ENCODE measurements around the gene NCK2. TPM values are rescaled to one million over a fixed set of nuclear protein-coding genes. Genes with fewer than 3 reads are reported as not detected.

The NCK2 gene
- total RNA-seq, 1 experiment from 2014 or later = 21.6 TPM

- Histone ChIP-seq H3K27ac (ENCODE audit: low read depth, low read length, poor library complexity, severe bottlenecking) (no peak overlapping the region), H3K4me3 (ENCODE audit: low read depth, low read length, poor library complexity, severe bottlenecking) (no peak overlapping the region), H3K4me1 (ENCODE audit: insufficient read depth, low read length, poor library complexity, severe bottlenecking) (no peaks in the 10 kb centered on the region), H3K9me3 (ENCODE audit: low read depth, low read length, poor library complexity, severe bottlenecking) (no peaks in the 10 kb centered on the region), H3K27me3 (replicated peaks; ENCODE audit: insufficient read depth, low read depth, low read length, poor library complexity) (no peaks in the 10 kb centered on the region), H3K36me3 (ENCODE audit: insufficient read depth, low read length, poor library complexity, severe bottlenecking) (no peaks in the 10 kb centered on the region)
- ChIA-PET CTCF (no interaction called here), POLR2A (ENCODE audit: low non-redundant PET) (no interaction called here)
- intact Hi-C loops (cut with micrococcal nuclease; ENCODE audit: unreplicated experiment) = no loop called here
- TF ChIP-seq, protein P1, sequence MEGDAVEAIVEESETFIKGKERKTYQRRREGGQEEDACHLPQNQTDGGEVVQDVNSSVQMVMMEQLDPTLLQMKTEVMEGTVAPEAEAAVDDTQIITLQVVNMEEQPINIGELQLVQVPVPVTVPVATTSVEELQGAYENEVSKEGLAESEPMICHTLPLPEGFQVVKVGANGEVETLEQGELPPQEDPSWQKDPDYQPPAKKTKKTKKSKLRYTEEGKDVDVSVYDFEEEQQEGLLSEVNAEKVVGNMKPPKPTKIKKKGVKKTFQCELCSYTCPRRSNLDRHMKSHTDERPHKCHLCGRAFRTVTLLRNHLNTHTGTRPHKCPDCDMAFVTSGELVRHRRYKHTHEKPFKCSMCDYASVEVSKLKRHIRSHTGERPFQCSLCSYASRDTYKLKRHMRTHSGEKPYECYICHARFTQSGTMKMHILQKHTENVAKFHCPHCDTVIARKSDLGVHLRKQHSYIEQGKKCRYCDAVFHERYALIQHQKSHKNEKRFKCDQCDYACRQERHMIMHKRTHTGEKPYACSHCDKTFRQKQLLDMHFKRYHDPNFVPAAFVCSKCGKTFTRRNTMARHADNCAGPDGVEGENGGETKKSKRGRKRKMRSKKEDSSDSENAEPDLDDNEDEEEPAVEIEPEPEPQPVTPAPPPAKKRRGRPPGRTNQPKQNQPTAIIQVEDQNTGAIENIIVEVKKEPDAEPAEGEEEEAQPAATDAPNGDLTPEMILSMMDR (conservative IDR thresholded peaks at IDR 0.05; ENCODE audit: low read depth, low read length) = no peak
- no peak for TF ChIP-seq EZH2 (IDR thresholded peaks at IDR 0.05; ENCODE audit: borderline replicate concordance, low read depth, low read length, poor library complexity, severe bottlenecking)
- no TSS peak for BruUV-seq (replicated peaks)
- DNase-seq (ENCODE audit: low spot score) = no peak
These were observed 134.5 kb downstream of the NCK2 start for GRCh38 chr2:105879106-105879802.

GRCh38 chr2:105879803-105880300 lies 135.1 kb downstream of the NCK2 start:
- H3K4me3 ChIP-seq (ENCODE audit: low read depth, low read length, poor library complexity, severe bottlenecking) = no peak overlapping the region
- intact Hi-C loops (cut with micrococcal nuclease; ENCODE audit: unreplicated experiment) = no loop called here
- H3K27me3 ChIP-seq (replicated peaks; ENCODE audit: insufficient read depth, low read depth, low read length, poor library complexity) = no peaks in the 10 kb centered on the region
- no peak overlapping the region for H3K27ac ChIP-seq (ENCODE audit: low read depth, low read length, poor library complexity, severe bottlenecking)
- H3K36me3 ChIP-seq (ENCODE audit: insufficient read depth, low read length, poor library complexity, severe bottlenecking) = no peaks in the 10 kb centered on the region
- TF ChIP-seq, protein P1 (conservative IDR thresholded peaks at IDR 0.05; ENCODE audit: low read depth, low read length) = no peak
- TF ChIP-seq EZH2 (IDR thresholded peaks at IDR 0.05; ENCODE audit: borderline replicate concordance, low read depth, low read length, poor library complexity, severe bottlenecking) = no peak
- ChIA-PET CTCF (no interaction called here), POLR2A (ENCODE audit: low non-redundant PET) (no interaction called here)
- no TSS peak for BruUV-seq (replicated peaks)
- no peaks in the 10 kb centered on the region for H3K9me3 ChIP-seq (ENCODE audit: low read depth, low read length, poor library complexity, severe bottlenecking)
- DNase-seq (ENCODE audit: low spot score) = no peak
- no peaks in the 10 kb centered on the region for H3K4me1 ChIP-seq (ENCODE audit: insufficient read depth, low read length, poor library complexity, severe bottlenecking)

DNA sequence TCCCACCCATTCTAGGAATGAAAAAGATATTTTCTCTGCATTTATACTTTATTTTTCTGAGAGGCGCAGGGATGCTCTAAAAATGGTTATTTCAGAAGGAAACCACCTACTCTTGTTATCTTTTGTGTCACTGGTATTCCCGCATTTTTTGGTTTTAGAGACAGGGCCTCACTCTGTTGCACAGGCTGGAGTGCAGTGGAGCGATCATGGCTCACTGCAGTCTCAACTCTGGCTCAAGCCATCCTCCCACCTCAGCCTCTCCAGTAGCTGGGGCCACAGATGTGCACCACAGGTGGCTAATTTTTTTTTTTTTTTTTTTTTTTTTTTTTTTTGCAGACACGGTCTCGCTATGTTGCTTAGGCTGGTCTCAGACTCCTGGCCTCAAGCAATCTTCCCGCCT lies 135.9 kb downstream of the NCK2 start:
- DNase-seq (ENCODE audit: low spot score) = no peak
- no peaks in the 10 kb centered on the region for H3K4me1 ChIP-seq (ENCODE audit: insufficient read depth, low read length, poor library complexity, severe bottlenecking)
- intact Hi-C loops (cut with micrococcal nuclease; ENCODE audit: unreplicated experiment) = no loop called here
- H3K4me3 ChIP-seq (ENCODE audit: low read depth, low read length, poor library complexity, severe bottlenecking) = no peak overlapping the region
- no peaks in the 10 kb centered on the region for H3K9me3 ChIP-seq (ENCODE audit: low read depth, low read length, poor library complexity, severe bottlenecking)
- CTCF ChIA-PET = no interaction called here
- H3K27me3 ChIP-seq (replicated peaks; ENCODE audit: insufficient read depth, low read depth, low read length, poor library complexity) = no peaks in the 10 kb centered on the region
- BruUV-seq (replicated peaks) = no TSS peak
- no peak for TF ChIP-seq EZH2 (IDR thresholded peaks at IDR 0.05; ENCODE audit: borderline replicate concordance, low read depth, low read length, poor library complexity, severe bottlenecking)
- TF ChIP-seq, protein P1 (conservative IDR thresholded peaks at IDR 0.05; ENCODE audit: low read depth, low read length) = no peak
- POLR2A ChIA-PET (ENCODE audit: low non-redundant PET) = no interaction called here
- no peak overlapping the region for H3K27ac ChIP-seq (ENCODE audit: low read depth, low read length, poor library complexity, severe bottlenecking)
- H3K36me3 ChIP-seq (ENCODE audit: insufficient read depth, low read length, poor library complexity, severe bottlenecking) = no peaks in the 10 kb centered on the region

All from A673 (cell line).